NT2/D1 (cell line): Measurements from ENCODE around the gene PLRG1.

Experiments
- SUZ12 ChIP-seq: IDR thresholded peaks from 2 replicates; pipeline ENCODE4 v1.6.1; 2011; ENCODE audit not compliant: insufficient read length, insufficient read depth; ENCODE audit errors: extremely low read depth
- ZNF274 ChIP-seq: IDR thresholded peaks from 2 replicates; pipeline ENCODE4 v1.6.1; 2011; ENCODE audit warnings: mild to moderate bottlenecking, low read depth, low read length

GRCh38 chr4:154588198-154588597 lies 38.0 kb upstream of the PLRG1 start:
- TF ChIP-seq SUZ12, result no peak
- TF ChIP-seq ZNF274, result no peak
